Hematopoietic multipotent progenitor cell treated with erythropoietin and hydrocortisone succinate and interleukin-3 and kit ligand, for 17 days (in vitro differentiated cells): Measurements from ENCODE around the gene ALOX12B.
"Not testable (repeated sequence)": the region's sequence is repeated elsewhere in the genome, so short reads cannot be mapped to it uniquely, and the experiment has no call there.

Experiments used
- DNase-seq: peaks from one replicate; pipeline ENCODE4 v3.0.0-alpha.2; 2015; ENCODE audit warnings: low spot score

The ALOX12B gene

GRCh38 chr17:8082292-8082691 lies 5.2 kb downstream of the ALOX12B start:
- no peak for DNase-seq

DNA sequence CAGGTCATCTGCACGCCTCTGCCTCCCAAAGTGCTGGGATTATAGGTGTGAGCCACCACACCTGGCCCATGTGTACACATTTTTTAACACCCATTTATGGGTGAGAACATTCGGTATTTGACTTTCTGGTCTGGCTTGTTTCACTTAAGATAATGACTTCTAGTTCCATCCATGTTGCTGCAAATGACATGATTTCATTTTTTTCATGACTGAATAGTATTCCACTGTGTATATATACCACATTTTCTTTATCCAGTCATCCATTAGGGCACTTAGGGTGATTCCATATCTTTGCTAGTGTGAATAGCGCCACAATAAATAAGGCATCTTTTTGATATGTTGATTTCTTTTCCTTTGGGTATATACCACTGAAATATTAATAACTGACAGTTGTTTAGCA lies 5.6 kb downstream of the ALOX12B start:
- no peak for DNase-seq

GRCh38 chr17:8080799-8081219 lies 6.7 kb downstream of the ALOX12B start:
- no peak for DNase-seq

GRCh38 chr17:8080208-8080798 lies 7.2 kb downstream of the ALOX12B start:
- DNase-seq: no peak

DNA sequence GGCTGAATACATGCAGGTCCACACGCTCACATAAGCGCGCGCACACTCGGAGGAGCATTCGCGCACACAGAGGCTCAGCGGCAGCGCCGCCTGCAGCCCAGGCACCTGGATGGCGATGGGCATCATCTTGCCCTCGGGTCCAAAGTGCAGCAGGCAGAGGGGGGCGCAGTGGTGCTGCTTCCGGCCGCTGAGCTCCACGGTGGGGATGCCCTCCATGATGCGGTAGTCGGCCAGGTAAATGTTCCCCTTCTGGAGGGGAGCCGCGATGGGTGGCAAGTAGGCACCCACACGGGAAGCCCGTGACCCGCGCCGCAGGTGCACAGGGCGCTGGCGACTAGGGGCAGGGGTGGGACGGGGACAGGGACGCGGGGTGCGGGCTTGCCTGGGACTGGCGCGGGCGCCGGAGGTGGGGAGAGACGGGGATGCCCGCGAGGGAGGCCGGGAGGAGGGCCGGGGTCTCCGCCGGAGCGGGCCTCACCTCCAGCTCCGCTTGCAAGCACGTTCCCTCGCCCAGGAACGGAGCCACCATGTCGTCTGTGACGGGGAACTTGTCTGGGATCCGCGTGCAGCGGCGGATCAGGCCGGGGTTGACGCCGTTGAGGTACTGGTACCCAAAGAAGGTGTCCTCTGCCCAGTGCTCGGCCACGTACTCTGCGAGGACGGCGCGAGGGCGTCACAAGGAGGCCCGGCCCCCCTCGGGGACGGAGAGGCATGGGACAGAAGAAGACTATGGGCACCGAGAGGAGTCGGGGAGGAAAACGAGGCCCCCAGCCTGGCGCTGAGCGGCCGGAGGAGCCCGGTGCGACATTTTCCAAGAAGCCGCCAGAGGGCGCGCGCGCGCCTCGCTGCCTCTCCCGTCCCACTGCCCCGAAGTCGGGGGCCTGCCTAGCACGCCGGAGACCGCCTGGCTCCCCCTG lies 8.0 kb downstream of the ALOX12B start:
- DNase-seq: peak; percentile 76

- DNase-seq: not testable (repeated sequence)
Measured at GRCh38 chr17:8077939-8078338, 9.6 kb downstream of the ALOX12B start.

DNA sequence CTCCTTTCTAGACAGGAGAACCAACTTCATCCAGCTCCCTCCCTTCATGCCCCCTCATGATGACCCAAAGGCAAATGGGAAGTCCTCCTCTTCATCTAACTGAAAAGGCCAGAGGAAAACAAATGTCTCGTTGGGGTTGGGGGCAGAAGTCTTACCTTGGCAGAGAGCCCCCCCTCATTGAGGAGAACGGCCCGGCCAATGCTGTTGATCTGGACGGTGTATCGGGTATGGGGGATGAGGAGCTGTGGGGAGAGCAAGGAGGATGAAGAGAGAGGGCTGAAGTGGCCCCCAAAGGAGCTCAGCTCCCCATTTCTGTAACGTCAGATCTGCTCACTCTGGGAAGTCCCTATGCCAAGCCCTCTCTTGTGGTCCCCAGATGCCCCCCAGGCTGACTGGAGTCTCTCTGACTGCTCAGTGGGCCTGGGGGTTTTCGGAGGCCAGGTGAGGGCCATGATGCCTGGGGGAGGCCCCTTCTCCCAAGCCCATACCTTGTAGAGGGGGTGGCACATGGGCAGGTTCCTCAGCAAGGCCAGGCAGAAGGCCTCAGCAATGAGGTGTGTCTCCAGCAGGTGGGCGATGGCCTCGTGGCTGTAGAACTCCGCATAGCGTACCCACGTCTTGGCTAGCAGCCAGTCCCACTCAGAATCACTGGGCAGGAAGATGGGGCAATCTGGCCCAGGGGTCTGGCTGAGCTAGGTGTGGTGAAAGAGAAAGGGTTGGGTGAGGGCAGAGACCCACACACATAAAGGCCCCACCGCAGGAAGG lies 10.8 kb downstream of the ALOX12B start:
- DNase-seq: no peak

GRCh38 chr17:8075574-8076342 lies 11.8 kb downstream of the ALOX12B start:
- DNase-seq: no peak

DNA sequence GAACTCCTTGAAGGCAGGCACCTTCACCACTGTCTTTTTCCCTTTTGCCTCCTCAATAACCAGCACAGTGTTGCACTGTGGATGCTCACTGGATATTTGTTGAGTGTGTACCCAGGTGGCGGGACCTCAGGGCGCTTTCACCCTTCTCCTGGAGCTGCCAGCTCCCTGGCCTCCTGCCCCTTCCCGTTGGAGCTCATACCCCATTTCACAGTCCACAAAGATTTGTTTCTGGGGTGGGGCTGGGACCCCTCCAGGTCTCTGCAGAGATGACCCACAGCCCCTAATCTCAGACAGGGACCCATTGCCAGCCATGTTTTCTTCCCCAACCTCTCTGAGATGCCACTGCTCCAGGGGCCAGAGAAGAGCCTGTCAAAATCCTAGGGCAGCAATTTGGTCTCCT lies 12.4 kb downstream of the ALOX12B start:
- DNase-seq: no peak

DNA sequence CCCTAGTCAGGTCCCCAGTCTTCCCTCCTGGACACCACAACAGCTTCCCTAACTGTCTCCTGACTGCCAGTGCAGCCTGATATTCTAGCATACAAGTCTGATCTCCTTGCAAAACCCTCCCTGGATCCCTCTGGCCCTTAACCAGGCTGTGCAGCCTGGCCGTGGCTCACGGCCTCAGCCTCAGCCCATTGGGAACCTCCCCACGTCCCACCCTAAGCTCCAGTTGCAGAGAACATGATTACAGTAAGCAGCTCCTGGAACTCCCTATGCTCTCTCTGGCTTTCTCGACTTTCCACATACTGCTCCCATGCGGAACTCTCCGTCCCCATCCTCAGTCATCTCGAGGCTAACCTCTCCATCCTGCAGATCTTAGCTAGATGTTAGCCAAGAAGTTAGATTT lies 13.0 kb downstream of the ALOX12B start:
- DNase-seq: no peak

DNA sequence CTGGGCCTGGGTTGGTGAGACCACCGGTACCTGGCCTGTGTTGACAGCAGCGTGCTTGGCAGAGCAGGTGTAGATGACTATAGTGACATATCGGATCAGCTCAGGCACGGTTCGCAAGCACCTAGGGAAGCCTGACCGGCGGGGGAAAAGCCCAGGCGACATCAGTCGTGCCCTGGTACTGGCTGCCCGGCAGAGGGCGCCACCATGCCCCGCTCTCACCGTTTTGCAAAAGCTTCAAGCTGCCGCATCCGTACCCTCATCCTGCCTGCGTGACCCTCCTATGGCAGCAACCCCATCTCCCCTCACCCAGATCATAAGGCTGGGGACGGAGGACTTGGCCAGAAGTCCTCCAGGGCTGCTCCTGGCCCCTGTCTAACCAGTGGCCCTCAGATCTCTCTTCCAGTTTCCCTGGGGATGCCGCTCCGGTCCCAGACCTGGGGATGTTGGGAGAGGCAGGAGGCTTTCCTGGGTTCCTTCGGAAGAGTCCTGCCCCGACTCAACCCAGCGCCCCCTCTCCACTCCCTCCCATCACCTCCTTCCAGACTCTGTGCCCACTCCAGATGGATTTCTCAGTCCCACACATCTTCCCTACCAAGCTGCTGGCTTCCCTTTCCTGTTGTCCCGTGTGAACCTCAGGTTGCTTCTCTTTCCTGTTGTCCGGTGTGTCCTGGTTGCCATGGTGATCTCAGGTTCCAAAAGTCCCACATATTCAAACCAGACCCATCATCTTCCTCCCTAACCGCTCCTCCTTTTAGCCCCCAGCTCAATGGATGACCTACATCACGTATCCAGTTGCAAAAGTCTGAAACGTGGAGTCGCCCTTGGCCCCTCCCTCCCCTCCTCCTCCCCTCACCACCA lies 13.7 kb downstream of the ALOX12B start:
- peak; percentile 80 for DNase-seq

DNA sequence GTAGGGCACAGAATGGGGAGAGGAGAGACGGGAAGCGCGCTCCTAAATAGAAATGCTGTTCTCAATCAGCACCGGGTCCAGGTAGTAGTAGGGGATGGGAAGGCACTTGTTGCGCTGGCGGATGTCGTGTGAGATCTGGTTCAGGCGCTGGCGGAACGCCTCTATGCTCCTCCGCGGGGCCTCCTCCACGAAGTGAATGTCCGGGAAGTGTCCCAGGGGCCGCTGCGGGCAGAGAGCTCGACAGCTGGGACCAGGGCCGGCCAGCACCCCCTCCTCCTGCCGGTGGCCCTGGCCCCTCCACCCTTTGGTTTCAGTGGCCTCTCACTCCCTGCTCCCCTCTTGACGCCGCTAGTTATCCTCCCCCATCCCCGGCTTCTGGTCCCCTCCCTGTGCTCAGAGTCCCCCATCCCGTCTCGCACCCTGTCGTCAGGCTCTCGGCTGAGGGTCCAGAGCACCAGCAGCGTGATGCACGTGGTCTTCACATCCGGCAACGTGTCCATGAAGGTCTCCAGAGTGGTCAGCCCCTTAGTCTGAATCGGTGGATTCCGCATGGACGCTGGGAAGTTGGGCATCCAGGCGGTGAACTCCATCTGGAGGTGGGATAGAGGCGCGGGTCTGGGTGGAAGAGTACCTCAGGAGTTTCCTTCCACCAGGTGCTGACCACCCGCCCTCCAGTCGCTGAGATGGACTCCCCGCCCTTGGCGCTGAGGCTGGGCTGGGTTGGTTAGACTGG lies 14.6 kb downstream of the ALOX12B start:
- no peak for DNase-seq

GRCh38 chr17:8072341-8072728 lies 15.2 kb downstream of the ALOX12B start:
- DNase-seq: no peak

GRCh38 chr17:8071496-8071895 lies 16.0 kb downstream of the ALOX12B start:
- DNase-seq: no peak

DNA sequence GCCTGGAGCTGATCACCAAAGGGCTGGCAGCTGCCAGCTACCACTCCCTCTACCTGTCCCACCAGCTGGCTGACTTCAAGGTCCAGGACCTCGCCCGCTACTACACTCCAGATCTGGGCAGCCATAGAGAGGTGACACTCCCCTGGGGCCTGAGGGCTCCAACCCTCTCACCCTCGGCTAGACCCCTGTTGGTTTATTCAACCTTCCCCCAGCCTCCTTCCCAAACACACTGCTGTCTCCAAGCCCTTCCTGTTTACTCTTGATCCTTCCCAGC lies 18.0 kb downstream of the ALOX12B start:
- no peak for DNase-seq

DNA sequence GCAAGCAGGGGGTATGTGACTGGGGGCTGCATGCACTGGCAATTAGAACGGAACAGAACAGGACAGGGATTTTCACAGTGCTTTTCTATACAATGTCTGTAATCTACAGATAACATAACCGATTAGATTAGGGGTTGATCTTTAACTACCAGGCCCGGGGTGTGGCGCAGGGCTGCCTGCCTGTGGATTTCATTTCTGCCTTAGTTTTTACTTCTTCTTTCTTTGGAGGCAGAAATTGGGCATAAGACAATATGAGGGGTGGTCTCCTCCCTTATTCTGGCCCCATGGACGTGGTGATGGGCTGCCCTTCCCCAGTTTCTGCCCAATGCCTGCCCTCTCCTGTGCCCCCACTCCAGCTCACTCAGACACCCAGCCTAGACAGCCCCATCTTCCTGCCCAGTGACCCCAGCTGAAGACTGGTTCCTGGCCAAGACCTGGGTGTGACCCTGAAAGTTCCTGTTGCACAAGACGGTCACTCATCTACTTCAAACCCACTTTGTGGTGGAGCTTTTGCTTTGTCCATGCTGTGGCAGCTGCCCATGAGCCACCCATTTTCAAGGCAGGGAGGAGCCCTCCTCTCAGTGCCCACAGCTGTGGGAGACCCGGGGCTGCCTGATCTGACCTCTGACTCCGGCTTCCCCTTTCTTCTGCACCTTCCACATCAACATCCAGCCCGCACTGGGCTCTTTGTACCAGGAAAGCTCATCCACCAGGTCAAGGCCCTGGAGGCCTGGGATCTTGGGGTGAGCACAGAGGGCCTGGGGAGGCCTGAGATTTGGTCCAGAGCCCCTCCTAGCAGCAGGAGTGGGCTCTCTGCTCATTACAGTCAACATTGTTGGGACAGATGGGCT lies 18.6 kb downstream of the ALOX12B start:
- no peak for DNase-seq

DNA sequence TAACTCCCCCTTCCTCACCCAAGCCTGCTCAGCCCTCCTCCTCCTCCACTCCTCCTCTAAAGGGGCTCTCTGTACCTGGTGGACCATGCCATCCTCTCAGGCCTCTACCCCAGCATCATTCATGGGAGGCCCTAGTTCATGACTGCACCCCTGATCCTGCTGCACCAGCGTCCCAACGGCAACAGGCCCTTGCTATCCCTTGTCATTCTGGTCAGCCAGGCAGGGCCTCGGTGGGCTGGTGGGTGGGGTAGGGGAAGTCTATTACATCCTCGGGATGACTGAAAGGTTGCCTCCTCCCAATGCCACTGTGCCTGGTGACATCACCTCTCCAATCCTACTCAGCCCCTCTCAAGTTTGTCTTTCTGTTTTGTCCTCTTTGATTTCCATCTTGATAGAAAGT lies 19.7 kb downstream of the ALOX12B start:
- DNase-seq: no peak

GRCh38 chr17:8066841-8067775 lies 20.4 kb downstream of the ALOX12B start:
- no peak for DNase-seq
